Loucy (cell line): Measurements from ENCODE around the gene ADGRD1.

Experiments used
- EZH2phosphoT487 ChIP-seq: fragments of 200-600 bp; IDR thresholded peaks from 2 replicates; pipeline ENCODE4 v1.6.1; 2018; ENCODE audit warnings: antibody characterized with exemption, mild to moderate bottlenecking, moderate library complexity, borderline replicate concordance
- TF ChIP-seq, protein P1 (sequence below): fragments of 200-600 bp; sonication (generic); conservative IDR thresholded peaks from 2 replicates; pipeline ENCODE4 v1.5.1; 2014; ENCODE audit warnings: mild to moderate bottlenecking, antibody characterized with exemption, low read length

GRCh38 chr12:130989391-130989790, 35.7 kb downstream of the ADGRD1 start:
- TF ChIP-seq, protein P1, sequence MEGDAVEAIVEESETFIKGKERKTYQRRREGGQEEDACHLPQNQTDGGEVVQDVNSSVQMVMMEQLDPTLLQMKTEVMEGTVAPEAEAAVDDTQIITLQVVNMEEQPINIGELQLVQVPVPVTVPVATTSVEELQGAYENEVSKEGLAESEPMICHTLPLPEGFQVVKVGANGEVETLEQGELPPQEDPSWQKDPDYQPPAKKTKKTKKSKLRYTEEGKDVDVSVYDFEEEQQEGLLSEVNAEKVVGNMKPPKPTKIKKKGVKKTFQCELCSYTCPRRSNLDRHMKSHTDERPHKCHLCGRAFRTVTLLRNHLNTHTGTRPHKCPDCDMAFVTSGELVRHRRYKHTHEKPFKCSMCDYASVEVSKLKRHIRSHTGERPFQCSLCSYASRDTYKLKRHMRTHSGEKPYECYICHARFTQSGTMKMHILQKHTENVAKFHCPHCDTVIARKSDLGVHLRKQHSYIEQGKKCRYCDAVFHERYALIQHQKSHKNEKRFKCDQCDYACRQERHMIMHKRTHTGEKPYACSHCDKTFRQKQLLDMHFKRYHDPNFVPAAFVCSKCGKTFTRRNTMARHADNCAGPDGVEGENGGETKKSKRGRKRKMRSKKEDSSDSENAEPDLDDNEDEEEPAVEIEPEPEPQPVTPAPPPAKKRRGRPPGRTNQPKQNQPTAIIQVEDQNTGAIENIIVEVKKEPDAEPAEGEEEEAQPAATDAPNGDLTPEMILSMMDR, result no peak
- TF ChIP-seq EZH2phosphoT487, result no peak
